Measurements from ENCODE around the gene GON7.

DNA sequence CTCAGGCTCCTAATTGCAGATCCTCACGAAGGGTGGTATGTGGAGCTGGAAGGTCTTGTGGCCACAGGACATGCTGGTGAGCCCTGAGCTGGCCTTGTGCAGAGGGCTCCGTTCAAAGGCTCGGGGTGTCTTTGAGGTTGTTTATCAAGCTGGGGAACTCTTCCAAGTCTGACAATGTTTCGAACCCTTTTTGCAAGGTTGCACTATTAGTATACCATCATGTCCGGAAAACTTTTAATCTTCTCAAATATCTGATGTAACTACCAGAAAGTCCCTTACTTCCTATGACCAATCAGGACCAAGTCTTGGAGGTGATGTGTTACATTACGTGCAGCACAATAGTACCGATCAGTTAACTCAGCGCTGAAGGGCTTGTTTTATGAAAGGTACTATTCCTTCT is 21.7 kb upstream of the GON7 start:
- TF ChIP-seq POLR2AphosphoS5 (IDR thresholded peaks at IDR 0.05; ENCODE audit: low read depth) (no peak), CTCF (IDR thresholded peaks at IDR 0.05; ENCODE audit: insufficient read depth, low read length) (no peak), REST (IDR thresholded peaks at IDR 0.05; ENCODE audit: insufficient replicate concordance, low read depth) (no peak), SPI1 (IDR thresholded peaks at IDR 0.05; ENCODE audit: borderline replicate concordance, low read depth) (no peak), GABPA (IDR thresholded peaks at IDR 0.05; ENCODE audit: low read depth) (no peak)

Data from HL-60 (cell line).